Uterus (tissue), 4 donors: Measurements from ENCODE around the gene BOD1L1. TPM values are rescaled to one million over a fixed set of nuclear protein-coding genes. Genes with fewer than 3 reads are reported as not detected.

Source experiments
- DNase-seq, 2 donors: peaks; one replicate each; pipeline ENCODE4 v3.0.0-alpha.2; 2019 to 2020
- H3K27ac ChIP-seq, 2 donors: fragments of 200-600 bp; sonication (generic); 1 replicate in 1 of 2; 2 replicates in 1 of 2; pipeline ENCODE4 v1.5.1; 2016 to 2018
- H3K27me3 ChIP-seq, 2 donors: fragments of 200-600 bp; sonication (generic); one replicate each; pipeline ENCODE4 v1.5.1; 2018 to 2019; ENCODE audit warnings: control low read depth in 1 of 2
- H3K36me3 ChIP-seq, 2 donors: fragments of 200-600 bp; sonication (generic); one replicate each; pipeline ENCODE4 v1.5.1; 2019; ENCODE audit warnings: control low read depth in 1 of 2
- H3K4me1 ChIP-seq, 2 donors: fragments of 200-600 bp; sonication (generic); one replicate each; pipeline ENCODE4 v1.5.1; 2018 to 2019; ENCODE audit warnings: control low read depth in 1 of 2
- H3K4me3 ChIP-seq, 2 donors: fragments of 200-600 bp; sonication (generic); 1 replicate in 1 of 2; 2 replicates in 1 of 2; pipeline ENCODE4 v1.5.1; 2018 to 2019; ENCODE audit warnings: mild to moderate bottlenecking in 1 of 2
- H3K9me3 ChIP-seq, 2 donors: fragments of 200-600 bp; sonication (generic); one replicate each; pipeline ENCODE4 v1.5.1; 2019; ENCODE audit warnings: control low read depth in 1 of 2
- POLR2A ChIP-seq, 2 donors: fragments of 450-650 bp; IDR thresholded peaks; one replicate each; pipeline ENCODE4 v1.6.1; 2016; ENCODE audit warnings: antibody characterized with exemption in 2 of 2, mild to moderate bottlenecking in 1 of 2, moderate library complexity in 1 of 2
- intact Hi-C: fragments of 100-400 bp; cut with DNase I; formaldehyde crosslinking; loops from one replicate; pipeline ENCODE4 v1.15.1; 2023; ENCODE audit warnings: low total_unique reads
- total RNA-seq, 4 donors: library from RNA; depleted of rRNA in 3 of 4; stranded (reverse); fragments of >200 nt in 3 of 4; gene quantifications; one replicate each; pipeline versions ENCODE4 v1.1.0 to v1.2.4, GENCODE V29; 2014 to 2023
- TF ChIP-seq, protein P1 (sequence below), 4 experiments: fragments of 200-600 bp in 2 of 4; fragments of 450-650 bp in 2 of 4; sonication (generic) in 2 of 4; IDR thresholded peaks; one replicate each; pipeline ENCODE4 v1.5.1; 2016 to 2019; ENCODE audit warnings: antibody characterized with exemption in 4 of 4, mild to moderate bottlenecking in 2 of 4, moderate library complexity in 1 of 4
- donor health status: DM: yes; HTN: yes; CAD: no.

The BOD1L1 gene
- total RNA-seq, 4 donors from 2014 or later = 17.9 to 64.8 (median 50.5) TPM

- no peak overlapping the region for H3K27ac ChIP-seq
- no peak for DNase-seq
- H3K4me3 ChIP-seq = no peak overlapping the region
- H3K36me3 ChIP-seq = no peaks in the 10 kb centered on the region
- TF ChIP-seq POLR2A (IDR thresholded peaks at IDR 0.05) = no peak
- TF ChIP-seq, protein P1, sequence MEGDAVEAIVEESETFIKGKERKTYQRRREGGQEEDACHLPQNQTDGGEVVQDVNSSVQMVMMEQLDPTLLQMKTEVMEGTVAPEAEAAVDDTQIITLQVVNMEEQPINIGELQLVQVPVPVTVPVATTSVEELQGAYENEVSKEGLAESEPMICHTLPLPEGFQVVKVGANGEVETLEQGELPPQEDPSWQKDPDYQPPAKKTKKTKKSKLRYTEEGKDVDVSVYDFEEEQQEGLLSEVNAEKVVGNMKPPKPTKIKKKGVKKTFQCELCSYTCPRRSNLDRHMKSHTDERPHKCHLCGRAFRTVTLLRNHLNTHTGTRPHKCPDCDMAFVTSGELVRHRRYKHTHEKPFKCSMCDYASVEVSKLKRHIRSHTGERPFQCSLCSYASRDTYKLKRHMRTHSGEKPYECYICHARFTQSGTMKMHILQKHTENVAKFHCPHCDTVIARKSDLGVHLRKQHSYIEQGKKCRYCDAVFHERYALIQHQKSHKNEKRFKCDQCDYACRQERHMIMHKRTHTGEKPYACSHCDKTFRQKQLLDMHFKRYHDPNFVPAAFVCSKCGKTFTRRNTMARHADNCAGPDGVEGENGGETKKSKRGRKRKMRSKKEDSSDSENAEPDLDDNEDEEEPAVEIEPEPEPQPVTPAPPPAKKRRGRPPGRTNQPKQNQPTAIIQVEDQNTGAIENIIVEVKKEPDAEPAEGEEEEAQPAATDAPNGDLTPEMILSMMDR (IDR thresholded peaks at IDR 0.05) = no peak
- intact Hi-C loops = no loop called here
- H3K4me1 ChIP-seq = no peaks in the 10 kb centered on the region
- no peaks in the 10 kb centered on the region for H3K9me3 ChIP-seq
- peaks cover 5 to 15% of the 10 kb centered on the region in 2 donors for H3K27me3 ChIP-seq
These were observed 74.4 kb downstream of the BOD1L1 start for GRCh38 chr4:13553081-13553480.

DNA sequence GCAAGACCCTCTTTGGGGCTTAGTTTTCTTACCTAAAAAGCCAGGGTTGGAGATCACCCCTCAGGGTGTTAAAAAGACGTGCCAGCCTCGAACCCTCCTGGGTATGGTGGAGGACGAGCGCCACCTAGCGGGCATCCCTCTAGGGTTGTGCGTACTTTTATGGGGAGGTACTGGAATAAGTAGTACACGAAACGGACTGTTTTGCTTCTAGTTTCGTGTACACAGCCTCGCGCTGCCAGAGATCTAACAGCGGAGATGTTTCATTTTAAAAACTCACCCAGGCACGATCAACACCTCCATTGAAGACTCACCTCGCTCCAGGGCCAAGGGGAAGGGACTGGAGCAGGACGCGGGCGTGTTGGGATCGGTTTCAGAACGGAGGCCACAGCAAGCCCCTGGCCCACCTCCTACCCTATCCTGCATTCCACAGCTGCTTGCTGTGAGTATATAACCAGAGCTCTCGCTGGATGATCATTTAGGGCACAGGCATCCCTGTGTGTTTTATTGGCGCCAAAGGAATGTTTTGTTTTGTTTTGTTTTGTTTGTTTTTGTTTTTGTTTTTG, 78.5 kb downstream of the BOD1L1 start:
- Histone ChIP-seq H3K27me3 (peaks cover 34 to 45% of the 10 kb centered on the region in 2 donors), H3K4me1 (peaks cover 0 to 11% of the 10 kb centered on the region in 2 donors), H3K27ac (no peak overlapping the region), H3K36me3 (no peaks in the 10 kb centered on the region), H3K4me3 (no peak overlapping the region), H3K9me3 (no peaks in the 10 kb centered on the region)
- peak; percentile 65 to 77 for DNase-seq
- intact Hi-C loops = loop anchor here (5.0 kb wide), 1 partner anchor 697 kb away; no protein-coding TSS in a partner anchor
- TF ChIP-seq, protein P1 (IDR thresholded peaks at IDR 0.05) = peak; percentile 71 to 76 (median 72)
- no peak for TF ChIP-seq POLR2A (IDR thresholded peaks at IDR 0.05)

DNA sequence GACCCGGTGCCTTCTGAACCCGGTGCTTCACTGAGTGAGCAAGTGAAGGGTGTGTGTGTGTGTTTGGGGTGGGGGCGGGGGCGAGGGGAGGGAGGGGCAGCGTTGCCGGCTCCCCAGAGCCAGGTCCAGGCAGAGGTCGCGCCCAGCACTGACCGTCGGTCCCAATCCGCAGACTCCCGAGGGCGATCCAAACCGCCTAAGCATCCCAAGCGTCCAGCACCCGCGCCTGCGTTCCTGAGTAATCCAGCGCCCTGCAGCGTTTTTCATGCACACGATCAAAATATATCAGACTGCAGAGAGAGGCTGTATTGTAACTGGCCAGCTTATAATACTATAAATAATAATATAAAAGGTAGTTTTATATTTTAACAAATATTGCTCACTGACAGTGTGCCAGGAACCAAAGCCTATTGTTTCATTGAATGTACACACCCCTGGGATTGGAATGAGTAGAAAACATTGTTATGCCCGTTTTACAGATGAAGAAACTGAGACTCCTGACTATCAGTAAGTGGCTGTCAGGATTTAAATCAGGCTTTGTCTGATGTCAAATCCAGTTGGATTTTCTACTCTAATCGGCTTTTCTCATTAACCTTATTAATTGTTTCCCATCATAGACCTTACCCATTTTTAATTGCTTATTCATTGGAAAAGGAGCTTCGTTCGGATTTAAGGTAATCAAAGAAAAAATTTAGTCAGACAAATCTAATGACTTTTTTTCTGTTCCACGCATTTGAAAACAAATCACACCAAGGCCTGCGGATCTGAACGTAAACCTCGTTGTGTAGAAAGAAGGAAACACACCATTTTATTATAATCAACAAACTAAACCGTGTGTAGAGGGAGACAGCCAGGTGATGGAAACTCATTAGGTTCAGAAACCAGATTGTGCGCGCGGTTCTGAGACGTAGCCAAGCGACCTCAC, 79.2 kb downstream of the BOD1L1 start:
- Histone ChIP-seq H3K4me1 (peaks cover 0 to 11% of the 10 kb centered on the region in 2 donors), H3K4me3 (peak overlapping the region in 1 of 2 donors; percentile 35), H3K36me3 (no peaks in the 10 kb centered on the region), H3K27ac (no peak overlapping the region), H3K9me3 (no peaks in the 10 kb centered on the region), H3K27me3 (peaks cover 37 to 45% of the 10 kb centered on the region in 2 donors)
- no peak for TF ChIP-seq POLR2A (IDR thresholded peaks at IDR 0.05)
- TF ChIP-seq, protein P1 (IDR thresholded peaks at IDR 0.05) = no peak
- no peak for DNase-seq
- intact Hi-C loops = loop anchor here (5.0 kb wide), 1 partner anchor 696 kb away; no protein-coding TSS in a partner anchor

DNA sequence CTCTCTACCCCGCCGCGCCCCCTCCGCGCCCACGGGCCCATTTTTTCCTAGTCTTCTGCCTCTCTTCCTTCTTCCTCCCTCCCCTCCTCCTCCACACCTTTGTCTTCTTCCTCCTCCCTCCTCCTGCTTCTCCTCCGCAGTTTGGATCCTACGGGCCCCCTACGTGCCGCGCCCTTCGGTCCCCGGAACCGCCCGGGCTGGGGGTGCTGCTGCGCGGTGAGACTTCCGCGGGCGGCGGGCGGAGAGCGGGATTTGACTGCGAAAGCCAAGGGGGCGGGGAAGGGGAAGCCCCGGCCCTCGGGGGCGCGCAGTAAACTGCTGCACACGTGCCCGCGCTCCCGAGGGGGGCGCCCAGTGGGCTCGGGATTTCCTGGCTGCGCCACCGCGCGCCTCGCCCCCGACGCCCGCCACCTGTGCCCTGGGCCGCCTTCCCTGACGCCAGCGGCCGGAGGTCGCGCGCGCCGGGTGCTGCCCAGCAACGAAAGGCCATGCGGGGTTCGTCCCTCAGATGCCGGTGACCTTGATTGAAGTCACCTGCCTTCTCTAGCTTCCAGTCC, 80.0 kb downstream of the BOD1L1 start:
- Histone ChIP-seq H3K4me1 (peaks cover 0 to 11% of the 10 kb centered on the region in 2 donors), H3K27ac (peak overlapping the region in 1 of 2 donors; percentile 5)

More for the DNA sequence above, 80.0 kb downstream of the BOD1L1 start:
- Histone ChIP-seq H3K27me3 (peaks cover 37 to 45% of the 10 kb centered on the region in 2 donors), H3K36me3 (no peaks in the 10 kb centered on the region), H3K9me3 (no peaks in the 10 kb centered on the region), H3K4me3 (peak overlapping the region in 1 of 2 donors; percentile 35)
- TF ChIP-seq POLR2A (IDR thresholded peaks at IDR 0.05) = no peak
- TF ChIP-seq, protein P1 (IDR thresholded peaks at IDR 0.05) = no peak
- intact Hi-C loops = loop anchor here (5.0 kb wide), 1 partner anchor 695 kb away; no protein-coding TSS in a partner anchor
- no peak for DNase-seq
